Measurements from ENCODE around the gene SHROOM1. TPM values are rescaled to one million over a fixed set of nuclear protein-coding genes. Genes with fewer than 3 reads are reported as not detected.

The SHROOM1 gene
- polyA plus RNA-seq, 1 donor from 2014 or later = 1.8 TPM

DNA sequence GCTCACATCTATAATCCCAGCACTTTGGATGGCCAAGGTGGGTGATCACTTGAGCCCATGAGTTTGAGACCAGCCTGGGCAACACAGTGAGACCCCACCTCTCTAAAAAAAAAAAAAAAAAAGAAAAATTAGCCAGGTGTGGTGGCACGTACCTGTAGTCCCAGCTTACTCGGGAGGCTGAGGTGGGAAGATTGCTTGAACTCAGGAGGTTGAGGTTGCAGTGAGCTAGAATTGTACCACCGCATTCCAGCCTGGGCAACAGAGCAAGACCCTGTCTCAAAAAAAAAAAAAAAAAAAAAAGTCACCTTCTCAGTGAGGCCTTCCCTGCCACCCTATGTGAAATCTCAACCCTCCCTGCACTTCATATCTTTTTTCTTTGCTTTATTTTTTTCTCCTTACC, 39.4 kb downstream of the SHROOM1 start:
- H2AFZ ChIP-seq (ENCODE audit: low read depth, low read length) = no peak overlapping the region
- H3K36me3 ChIP-seq (ENCODE audit: insufficient read depth, low read length) = no peaks in the 10 kb centered on the region
- no peak overlapping the region for H3K4me2 ChIP-seq (ENCODE audit: low read length)
- no peaks in the 10 kb centered on the region for H4K20me1 ChIP-seq (ENCODE audit: insufficient read depth)
- no peak overlapping the region for H3K4me3 ChIP-seq (ENCODE audit: low read length)
- H3K27ac ChIP-seq (ENCODE audit: low read length) = no peak overlapping the region
- no peaks in the 10 kb centered on the region for H3K27me3 ChIP-seq (ENCODE audit: insufficient read depth, low read depth, low read length)
- H3K9me2 ChIP-seq (ENCODE audit: insufficient read depth, low read length) = no peaks in the 10 kb centered on the region
- H3F3A ChIP-seq (ENCODE audit: insufficient read depth, low read length, poor library complexity, severe bottlenecking) = no peaks in the 10 kb centered on the region
- no peaks in the 10 kb centered on the region for H3K79me2 ChIP-seq (replicated peaks; ENCODE audit: insufficient read depth, low read length)
- H3K9ac ChIP-seq (ENCODE audit: low read length) = no peak overlapping the region
- no peaks in the 10 kb centered on the region for H3K9me3 ChIP-seq (ENCODE audit: low read length)
- TF ChIP-seq, protein P1, sequence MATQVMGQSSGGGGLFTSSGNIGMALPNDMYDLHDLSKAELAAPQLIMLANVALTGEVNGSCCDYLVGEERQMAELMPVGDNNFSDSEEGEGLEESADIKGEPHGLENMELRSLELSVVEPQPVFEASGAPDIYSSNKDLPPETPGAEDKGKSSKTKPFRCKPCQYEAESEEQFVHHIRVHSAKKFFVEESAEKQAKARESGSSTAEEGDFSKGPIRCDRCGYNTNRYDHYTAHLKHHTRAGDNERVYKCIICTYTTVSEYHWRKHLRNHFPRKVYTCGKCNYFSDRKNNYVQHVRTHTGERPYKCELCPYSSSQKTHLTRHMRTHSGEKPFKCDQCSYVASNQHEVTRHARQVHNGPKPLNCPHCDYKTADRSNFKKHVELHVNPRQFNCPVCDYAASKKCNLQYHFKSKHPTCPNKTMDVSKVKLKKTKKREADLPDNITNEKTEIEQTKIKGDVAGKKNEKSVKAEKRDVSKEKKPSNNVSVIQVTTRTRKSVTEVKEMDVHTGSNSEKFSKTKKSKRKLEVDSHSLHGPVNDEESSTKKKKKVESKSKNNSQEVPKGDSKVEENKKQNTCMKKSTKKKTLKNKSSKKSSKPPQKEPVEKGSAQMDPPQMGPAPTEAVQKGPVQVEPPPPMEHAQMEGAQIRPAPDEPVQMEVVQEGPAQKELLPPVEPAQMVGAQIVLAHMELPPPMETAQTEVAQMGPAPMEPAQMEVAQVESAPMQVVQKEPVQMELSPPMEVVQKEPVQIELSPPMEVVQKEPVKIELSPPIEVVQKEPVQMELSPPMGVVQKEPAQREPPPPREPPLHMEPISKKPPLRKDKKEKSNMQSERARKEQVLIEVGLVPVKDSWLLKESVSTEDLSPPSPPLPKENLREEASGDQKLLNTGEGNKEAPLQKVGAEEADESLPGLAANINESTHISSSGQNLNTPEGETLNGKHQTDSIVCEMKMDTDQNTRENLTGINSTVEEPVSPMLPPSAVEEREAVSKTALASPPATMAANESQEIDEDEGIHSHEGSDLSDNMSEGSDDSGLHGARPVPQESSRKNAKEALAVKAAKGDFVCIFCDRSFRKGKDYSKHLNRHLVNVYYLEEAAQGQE (IDR thresholded peaks at IDR 0.05; ENCODE audit: borderline replicate concordance) = no peak
- no peak for TF ChIP-seq RAD21 (conservative IDR thresholded peaks at IDR 0.05)
- TF ChIP-seq SMC3 (conservative IDR thresholded peaks at IDR 0.05; ENCODE audit: poor library complexity) = no peak
- TF ChIP-seq CTCF (IDR thresholded peaks at IDR 0.05; ENCODE audit: poor library complexity, severe bottlenecking) = no peak
- TF ChIP-seq TAF1 (IDR thresholded peaks at IDR 0.05; ENCODE audit: low read depth) = no peak
- no peak for TF ChIP-seq MXI1 (conservative IDR thresholded peaks at IDR 0.05; ENCODE audit: poor library complexity, severe bottlenecking)
- TF ChIP-seq EP300 (conservative IDR thresholded peaks at IDR 0.05; ENCODE audit: poor library complexity, severe bottlenecking) = no peak
- TF ChIP-seq POLR2AphosphoS5 (IDR thresholded peaks at IDR 0.05) = no peak
- TF ChIP-seq EZH2 (IDR thresholded peaks at IDR 0.05; ENCODE audit: borderline replicate concordance, insufficient read depth, low read length, poor library complexity, severe bottlenecking) = no peak

GRCh38 chr5:132790201-132790865, 40.1 kb downstream of the SHROOM1 start:
- Histone ChIP-seq H3K9me2 (ENCODE audit: insufficient read depth, low read length) (no peaks in the 10 kb centered on the region), H3K4me2 (ENCODE audit: low read length) (no peak overlapping the region), H3F3A (ENCODE audit: insufficient read depth, low read length, poor library complexity, severe bottlenecking) (no peaks in the 10 kb centered on the region), H3K9me3 (ENCODE audit: low read length) (no peaks in the 10 kb centered on the region), H3K79me2 (replicated peaks; ENCODE audit: insufficient read depth, low read length) (no peaks in the 10 kb centered on the region), H2AFZ (ENCODE audit: low read depth, low read length) (no peak overlapping the region), H4K20me1 (ENCODE audit: insufficient read depth) (no peaks in the 10 kb centered on the region), H3K27ac (ENCODE audit: low read length) (no peak overlapping the region), H3K4me3 (ENCODE audit: low read length) (no peak overlapping the region), H3K9ac (ENCODE audit: low read length) (no peak overlapping the region), H3K27me3 (ENCODE audit: insufficient read depth, low read depth, low read length) (no peaks in the 10 kb centered on the region), H3K36me3 (ENCODE audit: insufficient read depth, low read length) (no peaks in the 10 kb centered on the region)
- TF ChIP-seq CTCF (IDR thresholded peaks at IDR 0.05; ENCODE audit: poor library complexity, severe bottlenecking) (no peak), RAD21 (conservative IDR thresholded peaks at IDR 0.05) (no peak), EP300 (conservative IDR thresholded peaks at IDR 0.05; ENCODE audit: poor library complexity, severe bottlenecking) (no peak), SMC3 (conservative IDR thresholded peaks at IDR 0.05; ENCODE audit: poor library complexity) (no peak), POLR2AphosphoS5 (IDR thresholded peaks at IDR 0.05) (no peak)
